Astrocyte (in vitro differentiated cells and primary cell): ENCODE data around the gene MAPK11. TPM values are rescaled to one million over a fixed set of nuclear protein-coding genes. Genes with fewer than 3 reads are reported as not detected.
A peak's percentile ranks its signal among the peaks of the same experiment; 100 is the strongest.

Source experiments
- DNase-seq: peaks from one replicate; pipeline ENCODE4 v3.0.0-alpha.2; 2010; ENCODE audit warnings: low read depth
- FAIRE-seq: peaks from 2 replicates; lab custom pipeline; 2011; peaks lifted over from hg19 to GRCh38; lab: Jason Lieb, UNC
- H2AFZ ChIP-seq: 2 replicates; pipeline ENCODE4 v1.6.0; 2012; ENCODE audit warnings: low read depth, low read length, inconsistent platforms
- H3K27ac ChIP-seq: 2 replicates; pipeline ENCODE4 v1.5.1; 2011; ENCODE audit warnings: low read depth, low read length, inconsistent platforms
- H3K27me3 ChIP-seq: 2 replicates; pipeline ENCODE4 v1.6.0; 2011; ENCODE audit warnings: low read length, inconsistent platforms; ENCODE audit not compliant: insufficient read depth
- H3K36me3 ChIP-seq: 2 replicates; pipeline ENCODE4 v1.5.1; 2011; ENCODE audit warnings: low read length, inconsistent platforms; ENCODE audit not compliant: insufficient read depth
- H3K4me1 ChIP-seq: 2 replicates; pipeline ENCODE4 v1.5.1; 2011; ENCODE audit warnings: low read length, inconsistent platforms; ENCODE audit not compliant: insufficient read depth
- H3K4me2 ChIP-seq: 2 replicates; pipeline ENCODE4 v1.6.0; 2012; ENCODE audit warnings: low read length, inconsistent platforms
- H3K4me3 ChIP-seq: 2 replicates; pipeline ENCODE4 v1.5.1; 2011; ENCODE audit warnings: low read depth, mild to moderate bottlenecking, low read length, inconsistent platforms; ENCODE audit not compliant: insufficient read depth
- H3K79me2 ChIP-seq: 2 replicates; pipeline ENCODE4 v1.6.0; 2012; ENCODE audit warnings: mild to moderate bottlenecking, low read length, inconsistent platforms; ENCODE audit not compliant: insufficient read depth
- H3K9ac ChIP-seq: 2 replicates; pipeline ENCODE4 v1.6.0; 2012; ENCODE audit warnings: mild to moderate bottlenecking, low read length, inconsistent platforms
- H3K9me3 ChIP-seq: 2 replicates; pipeline ENCODE4 v1.5.1; 2012; ENCODE audit warnings: low read depth, mild to moderate bottlenecking, low read length, inconsistent platforms; ENCODE audit not compliant: insufficient read depth
- H4K20me1 ChIP-seq: 2 replicates; pipeline ENCODE4 v1.6.0; 2012; ENCODE audit warnings: low read length, inconsistent platforms; ENCODE audit not compliant: insufficient read depth
- H3K27ac Mint-ChIP-seq: one replicate; pipeline ENCODE4 v1.8.0; 2021; ENCODE audit warnings: mild to moderate bottlenecking, mixed read lengths; ENCODE audit not compliant: unreplicated experiment
- H3K27me3 Mint-ChIP-seq: one replicate; pipeline ENCODE4 v1.8.0; 2021; ENCODE audit warnings: low read depth, mixed read lengths; ENCODE audit not compliant: unreplicated experiment
- H3K36me3 Mint-ChIP-seq: one replicate; pipeline ENCODE4 v1.8.0; 2021; ENCODE audit warnings: low read depth, mixed read lengths; ENCODE audit not compliant: unreplicated experiment
- H3K4me1 Mint-ChIP-seq: one replicate; pipeline ENCODE4 v1.8.0; 2021; ENCODE audit warnings: low read depth, mixed read lengths; ENCODE audit not compliant: unreplicated experiment
- H3K4me3 Mint-ChIP-seq: one replicate; pipeline ENCODE4 v1.8.0; 2021; ENCODE audit warnings: mild to moderate bottlenecking, moderate library complexity, mixed read lengths; ENCODE audit not compliant: unreplicated experiment
- H3K9me3 Mint-ChIP-seq: one replicate; pipeline ENCODE4 v1.8.0; 2021; ENCODE audit warnings: mild to moderate bottlenecking, mixed read lengths; ENCODE audit not compliant: unreplicated experiment
- CTCF ChIP-seq: IDR thresholded peaks from 2 replicates; pipeline ENCODE4 v1.5.1; 2011; ENCODE audit warnings: low read depth, mild to moderate bottlenecking, inconsistent platforms, low read length, moderate library complexity; ENCODE audit not compliant: insufficient read depth
- EZH2 ChIP-seq: IDR thresholded peaks from 2 replicates; pipeline ENCODE4 v1.6.1; 2012; ENCODE audit warnings: mild to moderate bottlenecking, low read length, inconsistent platforms; ENCODE audit not compliant: insufficient read depth
- total RNA-seq: library from RNA; stranded (reverse); gene quantifications from 2 replicates; pipeline ENCODE4 v1.2.1, GENCODE V29; 2021

The MAPK11 gene
- total RNA-seq, 1 donor from 2014 or later, result 19.6 TPM

GRCh38 chr22:50218996-50219727 is 51.0 kb downstream of the MAPK11 start:
- peaks cover 16% of the 10 kb centered on the region for H3K79me2 ChIP-seq
- no peak overlapping the region for H3K4me2 ChIP-seq
- no peaks in the 10 kb centered on the region for H3K9me3 ChIP-seq
- no peaks in the 10 kb centered on the region for H3K27me3 ChIP-seq
- no peaks in the 10 kb centered on the region for H3K27me3 Mint-ChIP-seq
- peaks cover 61% of the 10 kb centered on the region for H4K20me1 ChIP-seq
- TF ChIP-seq CTCF, result no peak
- no peak for TF ChIP-seq EZH2
- no peak overlapping the region for H3K9ac ChIP-seq
- DNase-seq (peak; percentile 51), FAIRE-seq (no peak)
- H3K27ac Mint-ChIP-seq, result no peak overlapping the region
- no peaks in the 10 kb centered on the region for H3K4me1 ChIP-seq
- no peaks in the 10 kb centered on the region for H3K9me3 Mint-ChIP-seq
- no peak overlapping the region for H3K4me3 Mint-ChIP-seq
- peaks cover 10% of the 10 kb centered on the region for H3K36me3 ChIP-seq
- H3K4me1 Mint-ChIP-seq, result peaks cover 2% of the 10 kb centered on the region
- H3K27ac ChIP-seq, result no peak overlapping the region
- H3K36me3 Mint-ChIP-seq, result peaks cover 10% of the 10 kb centered on the region
- no peak overlapping the region for H3K4me3 ChIP-seq
- H2AFZ ChIP-seq, result no peak overlapping the region

- no peaks in the 10 kb centered on the region for H3K9me3 Mint-ChIP-seq
- Histone ChIP-seq H4K20me1 (peaks cover 63% of the 10 kb centered on the region), H3K9ac (no peak overlapping the region), H3K4me3 (no peak overlapping the region), H3K36me3 (peaks cover 8% of the 10 kb centered on the region), H2AFZ (no peak overlapping the region), H3K4me2 (no peak overlapping the region), H3K4me1 (no peaks in the 10 kb centered on the region), H3K9me3 (no peaks in the 10 kb centered on the region), H3K27ac (no peak overlapping the region), H3K27me3 (no peaks in the 10 kb centered on the region), H3K79me2 (peaks cover 21% of the 10 kb centered on the region)
- H3K4me1 Mint-ChIP-seq, result peaks cover 2% of the 10 kb centered on the region
- no peak overlapping the region for H3K4me3 Mint-ChIP-seq
- DNase-seq, result no peak
- H3K27me3 Mint-ChIP-seq, result no peaks in the 10 kb centered on the region
- no peak for TF ChIP-seq CTCF
- TF ChIP-seq EZH2, result no peak
- peaks cover 8% of the 10 kb centered on the region for H3K36me3 Mint-ChIP-seq
- FAIRE-seq, result no peak
- H3K27ac Mint-ChIP-seq, result no peak overlapping the region
Observed at GRCh38 chr22:50218153-50218995, 51.8 kb downstream of the MAPK11 start.
